CD4-positive, alpha-beta T cell (primary cell): ENCODE data around the gene LHFPL3. TPM values are rescaled to one million over a fixed set of nuclear protein-coding genes. Genes with fewer than 3 reads are reported as not detected.

Experiments
- ATAC-seq: fragments of 200-7000 bp; cut with Tn5 transposase; one replicate; pipeline ENCODE4 v1.10.0; 2022; ENCODE audit warnings: mild to moderate bottlenecking; ENCODE audit not compliant: poor library complexity
- CTCF ChIA-PET: fragments of 350-600 bp; sonication (Branson Sonifier 250); formaldehyde crosslinking; loops from one replicate; lab custom pipeline; 2021; ENCODE audit warnings: antibody characterized with exemption, inconsistent platforms; lab: Charles Lee
- POLR2A ChIA-PET: fragments of 350-600 bp; sonication (Branson Sonifier 250); formaldehyde crosslinking; loops from one replicate; lab custom pipeline; 2021; ENCODE audit warnings: antibody characterized with exemption, inconsistent platforms; lab: Charles Lee
- DNase-seq, 14 experiments: peaks; one replicate each; pipeline ENCODE4 v3.0.0-alpha.2; 2013 to 2020; ENCODE audit warnings: mixed read lengths in 2 of 14
- H3K27ac ChIP-seq, 2 donors: one replicate each; pipeline versions ENCODE4 v1.5.1 to v1.7.0; 2013; ENCODE audit warnings: low read length in 2 of 2, low read depth in 1 of 2, mild to moderate bottlenecking in 1 of 2
- H3K27me3 ChIP-seq, 2 experiments: 1 replicate in 1 of 2; 2 replicates in 1 of 2; pipeline versions ENCODE4 v1.6.1 to v1.7.0; 2013; ENCODE audit warnings: low read length in 2 of 2, control low read depth in 1 of 2, mild to moderate bottlenecking in 1 of 2, moderate library complexity in 1 of 2; ENCODE audit not compliant: insufficient read depth in 2 of 2, control insufficient read depth in 1 of 2
- H3K36me3 ChIP-seq: one replicate; pipeline ENCODE4 v1.6.1; 2013; ENCODE audit warnings: low read length, control low read depth; ENCODE audit not compliant: insufficient read depth
- H3K4me1 ChIP-seq: one replicate; pipeline ENCODE4 v1.6.1; 2013; ENCODE audit warnings: low read length, control low read depth; ENCODE audit not compliant: insufficient read depth
- H3K4me3 ChIP-seq: one replicate; pipeline ENCODE4 v1.5.1; 2013; ENCODE audit warnings: mild to moderate bottlenecking, low read length, moderate library complexity
- H3K9me3 ChIP-seq, 2 experiments: 1 replicate in 1 of 2; 2 replicates in 1 of 2; pipeline versions ENCODE4 v1.6.1 to v1.7.0; 2013; ENCODE audit warnings: low read length in 2 of 2, mild to moderate bottlenecking in 2 of 2, control low read depth in 1 of 2, moderate library complexity in 1 of 2; ENCODE audit not compliant: control insufficient read depth in 1 of 2, insufficient read depth in 1 of 2
- H3K27ac Mint-ChIP-seq: one replicate; pipeline ENCODE4 v1.8.0; 2020; ENCODE audit warnings: mixed read lengths
- H3K27me3 Mint-ChIP-seq: one replicate; pipeline ENCODE4 v1.8.0; 2021; ENCODE audit warnings: mixed read lengths
- H3K36me3 Mint-ChIP-seq: one replicate; pipeline ENCODE4 v1.8.0; 2021; ENCODE audit warnings: low read depth, mixed read lengths
- H3K4me1 Mint-ChIP-seq: one replicate; pipeline ENCODE4 v1.8.0; 2021; ENCODE audit warnings: low read depth, mixed read lengths
- H3K4me3 Mint-ChIP-seq: one replicate; pipeline ENCODE4 v1.8.0; 2020; ENCODE audit warnings: mild to moderate bottlenecking, mixed read lengths
- H3K9me3 Mint-ChIP-seq: one replicate; pipeline ENCODE4 v1.8.0; 2020; ENCODE audit warnings: mixed read lengths
- intact Hi-C, 2 experiments: fragments of 100-400 bp; cut with DNase I in 1 of 2; cut with micrococcal nuclease in 1 of 2; formaldehyde crosslinking; loops; one replicate each; pipeline versions ENCODE4 v1.15.1 to v1.9.0; 2023 to 2025; cut with DNase I, micrococcal nuclease
- total RNA-seq, 174 experiments: library from RNA in 2 of 174; stranded (reverse) in 2 of 174; gene quantifications; one replicate each; pipeline ENCODE4 v1.2.3 and lab custom pipeline; 2021 to 2026
- TF ChIP-seq, protein P1 (sequence below): fragments of 200-600 bp; IDR thresholded peaks from one replicate; pipeline ENCODE4 v1.8.0; 2022; ENCODE audit warnings: antibody characterized with exemption, mild to moderate bottlenecking

The LHFPL3 gene
- total RNA-seq, 2 experiments from 2014 or later, result not detected

DNA sequence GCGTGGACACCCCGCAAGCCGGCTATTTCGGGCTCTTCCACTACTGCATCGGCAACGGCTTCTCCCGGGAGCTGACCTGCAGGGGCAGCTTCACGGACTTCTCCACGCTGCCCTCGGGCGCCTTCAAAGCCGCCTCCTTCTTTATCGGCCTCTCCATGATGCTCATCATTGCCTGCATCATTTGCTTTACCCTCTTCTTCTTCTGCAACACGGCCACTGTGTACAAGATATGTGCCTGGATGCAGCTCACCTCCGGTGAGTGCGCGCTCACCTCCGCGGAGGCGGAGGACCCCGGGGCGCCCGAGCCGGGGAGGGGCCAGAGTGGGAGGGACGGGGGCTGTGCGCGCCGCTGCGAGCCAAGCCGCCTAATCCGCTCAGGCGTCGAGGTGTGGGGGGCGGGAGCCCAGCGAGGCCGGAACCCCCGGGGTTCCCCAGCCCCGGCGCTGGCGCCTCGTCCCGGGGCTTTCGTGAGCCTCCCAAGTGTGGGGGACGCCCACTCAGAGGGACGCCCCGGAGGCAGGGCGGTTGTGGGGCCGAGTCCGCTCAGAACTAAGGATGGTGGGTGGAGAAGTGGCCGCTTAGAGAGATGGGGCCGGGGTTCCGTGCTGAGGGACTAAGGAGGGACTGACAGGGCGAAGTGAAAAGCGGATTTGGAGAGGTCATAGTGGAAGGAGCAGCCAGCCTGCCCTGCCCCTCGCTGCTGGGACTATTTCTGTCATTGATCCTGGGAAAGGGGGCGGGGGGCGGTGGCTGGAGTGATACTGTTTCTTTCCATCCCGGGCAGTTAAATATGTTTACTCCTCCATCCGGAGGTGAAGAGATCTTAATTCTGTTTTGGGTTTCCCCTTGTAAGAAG, 795 bp downstream of the LHFPL3 start:
- peaks cover 8% of the 10 kb centered on the region for H3K4me1 ChIP-seq
- H3K9me3 ChIP-seq, result peaks cover 0 to 8% of the 10 kb centered on the region in 2 experiments
- H3K36me3 Mint-ChIP-seq, result no peaks in the 10 kb centered on the region
- intact Hi-C loops, result no loop called here
- ChIA-PET CTCF (no interaction called here), POLR2A (no interaction called here)
- peaks cover 12% of the 10 kb centered on the region for H3K4me1 Mint-ChIP-seq
- H3K36me3 ChIP-seq, result no peaks in the 10 kb centered on the region
- H3K27me3 ChIP-seq, result peaks cover 21 to 49% of the 10 kb centered on the region in 2 experiments
- TF ChIP-seq, protein P1, sequence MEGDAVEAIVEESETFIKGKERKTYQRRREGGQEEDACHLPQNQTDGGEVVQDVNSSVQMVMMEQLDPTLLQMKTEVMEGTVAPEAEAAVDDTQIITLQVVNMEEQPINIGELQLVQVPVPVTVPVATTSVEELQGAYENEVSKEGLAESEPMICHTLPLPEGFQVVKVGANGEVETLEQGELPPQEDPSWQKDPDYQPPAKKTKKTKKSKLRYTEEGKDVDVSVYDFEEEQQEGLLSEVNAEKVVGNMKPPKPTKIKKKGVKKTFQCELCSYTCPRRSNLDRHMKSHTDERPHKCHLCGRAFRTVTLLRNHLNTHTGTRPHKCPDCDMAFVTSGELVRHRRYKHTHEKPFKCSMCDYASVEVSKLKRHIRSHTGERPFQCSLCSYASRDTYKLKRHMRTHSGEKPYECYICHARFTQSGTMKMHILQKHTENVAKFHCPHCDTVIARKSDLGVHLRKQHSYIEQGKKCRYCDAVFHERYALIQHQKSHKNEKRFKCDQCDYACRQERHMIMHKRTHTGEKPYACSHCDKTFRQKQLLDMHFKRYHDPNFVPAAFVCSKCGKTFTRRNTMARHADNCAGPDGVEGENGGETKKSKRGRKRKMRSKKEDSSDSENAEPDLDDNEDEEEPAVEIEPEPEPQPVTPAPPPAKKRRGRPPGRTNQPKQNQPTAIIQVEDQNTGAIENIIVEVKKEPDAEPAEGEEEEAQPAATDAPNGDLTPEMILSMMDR, result no peak
- no peak overlapping the region for H3K4me3 Mint-ChIP-seq
- H3K27ac Mint-ChIP-seq, result no peak overlapping the region
- H3K27ac ChIP-seq, result no peak overlapping the region
- H3K27me3 Mint-ChIP-seq, result peaks cover 74% of the 10 kb centered on the region
- no peaks in the 10 kb centered on the region for H3K9me3 Mint-ChIP-seq
- H3K4me3 ChIP-seq, result no peak overlapping the region
- DNase-seq, result no peak
- no peak for ATAC-seq

DNA sequence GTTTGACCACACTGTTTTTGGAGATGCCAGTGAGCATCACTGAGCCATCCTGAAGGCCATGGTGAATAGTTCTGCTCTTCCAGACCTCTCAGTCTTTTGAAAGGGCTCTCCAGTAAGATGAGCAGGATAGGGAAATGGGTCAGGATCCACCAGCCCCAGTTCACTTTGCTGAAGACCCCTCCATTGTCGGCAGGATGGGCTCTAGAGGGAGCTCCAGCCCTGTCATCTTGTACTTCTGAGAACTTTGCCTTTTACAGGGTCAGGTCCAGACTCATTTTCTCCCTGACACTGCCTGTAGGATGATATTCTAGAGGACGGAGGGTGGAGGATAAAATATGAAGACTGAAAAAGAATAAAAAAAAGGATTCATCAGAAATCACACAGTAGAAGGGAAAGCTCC, 13.1 kb downstream of the LHFPL3 start:
- CTCF ChIA-PET, result no interaction called here
- H3K4me1 Mint-ChIP-seq, result no peaks in the 10 kb centered on the region
- H3K9me3 ChIP-seq, result no peaks in the 10 kb centered on the region
- H3K27me3 ChIP-seq, result no peaks in the 10 kb centered on the region
- no peaks in the 10 kb centered on the region for H3K4me1 ChIP-seq
- no peak overlapping the region for H3K27ac Mint-ChIP-seq
- intact Hi-C loops, result no loop called here
- no peak overlapping the region for H3K27ac ChIP-seq
- no peak overlapping the region for H3K4me3 ChIP-seq
- no peaks in the 10 kb centered on the region for H3K36me3 Mint-ChIP-seq
- POLR2A ChIA-PET, result no interaction called here
- TF ChIP-seq, protein P1, result no peak
- ATAC-seq, result no peak
- no peak overlapping the region for H3K4me3 Mint-ChIP-seq
- no peaks in the 10 kb centered on the region for H3K36me3 ChIP-seq
- no peak for DNase-seq
- H3K27me3 Mint-ChIP-seq, result peaks cover 7% of the 10 kb centered on the region
- peaks cover 2% of the 10 kb centered on the region for H3K9me3 Mint-ChIP-seq

DNA sequence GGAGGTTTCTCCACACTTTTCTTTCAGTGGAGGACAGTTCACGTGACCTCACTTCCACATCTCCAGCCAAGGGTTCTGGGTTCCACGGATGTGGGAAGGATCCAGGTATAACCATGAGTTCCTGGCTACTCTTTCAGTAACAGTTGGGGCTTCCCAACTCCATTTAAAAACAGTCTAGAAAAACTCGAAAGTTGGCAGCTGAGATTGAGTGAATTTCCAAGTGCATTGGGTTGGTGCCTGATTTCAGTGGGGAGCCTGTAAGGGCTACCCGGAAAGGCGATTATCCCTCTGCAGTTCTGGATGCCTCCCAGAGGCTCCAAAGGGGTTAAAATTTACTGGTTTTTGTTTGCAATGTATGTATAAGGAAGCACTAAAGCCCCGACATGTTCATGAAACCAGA, 24.3 kb downstream of the LHFPL3 start:
- no peak for DNase-seq
- H3K4me3 ChIP-seq, result no peak overlapping the region
- TF ChIP-seq, protein P1, result no peak
- Mint-ChIP-seq H3K9me3 (no peaks in the 10 kb centered on the region), H3K4me3 (no peak overlapping the region), H3K36me3 (no peaks in the 10 kb centered on the region), H3K27ac (no peak overlapping the region), H3K4me1 (no peaks in the 10 kb centered on the region), H3K27me3 (peaks cover 7% of the 10 kb centered on the region)
- no peak for ATAC-seq
- no peak overlapping the region for H3K27ac ChIP-seq
- intact Hi-C loops, result no loop called here
- POLR2A ChIA-PET, result no interaction called here
- H3K4me1 ChIP-seq, result no peaks in the 10 kb centered on the region
- H3K27me3 ChIP-seq, result no peaks in the 10 kb centered on the region
- CTCF ChIA-PET, result no interaction called here
- H3K9me3 ChIP-seq, result peaks cover 0 to 7% of the 10 kb centered on the region in 2 experiments
- no peaks in the 10 kb centered on the region for H3K36me3 ChIP-seq
